GM20000 (cell line): ENCODE measurements around the gene MAPK11.

Experiments
- DNase-seq: peaks from one replicate; pipeline ENCODE4 v3.0.0; 2012; ENCODE audit warnings: low spot score
- TF ChIP-seq, protein P1 (sequence below): IDR thresholded peaks from 2 replicates; pipeline ENCODE4 v1.5.1; 2012; ENCODE audit warnings: mild to moderate bottlenecking, control low read depth; ENCODE audit errors: extremely low read depth, missing control alignments

The MAPK11 gene

DNA sequence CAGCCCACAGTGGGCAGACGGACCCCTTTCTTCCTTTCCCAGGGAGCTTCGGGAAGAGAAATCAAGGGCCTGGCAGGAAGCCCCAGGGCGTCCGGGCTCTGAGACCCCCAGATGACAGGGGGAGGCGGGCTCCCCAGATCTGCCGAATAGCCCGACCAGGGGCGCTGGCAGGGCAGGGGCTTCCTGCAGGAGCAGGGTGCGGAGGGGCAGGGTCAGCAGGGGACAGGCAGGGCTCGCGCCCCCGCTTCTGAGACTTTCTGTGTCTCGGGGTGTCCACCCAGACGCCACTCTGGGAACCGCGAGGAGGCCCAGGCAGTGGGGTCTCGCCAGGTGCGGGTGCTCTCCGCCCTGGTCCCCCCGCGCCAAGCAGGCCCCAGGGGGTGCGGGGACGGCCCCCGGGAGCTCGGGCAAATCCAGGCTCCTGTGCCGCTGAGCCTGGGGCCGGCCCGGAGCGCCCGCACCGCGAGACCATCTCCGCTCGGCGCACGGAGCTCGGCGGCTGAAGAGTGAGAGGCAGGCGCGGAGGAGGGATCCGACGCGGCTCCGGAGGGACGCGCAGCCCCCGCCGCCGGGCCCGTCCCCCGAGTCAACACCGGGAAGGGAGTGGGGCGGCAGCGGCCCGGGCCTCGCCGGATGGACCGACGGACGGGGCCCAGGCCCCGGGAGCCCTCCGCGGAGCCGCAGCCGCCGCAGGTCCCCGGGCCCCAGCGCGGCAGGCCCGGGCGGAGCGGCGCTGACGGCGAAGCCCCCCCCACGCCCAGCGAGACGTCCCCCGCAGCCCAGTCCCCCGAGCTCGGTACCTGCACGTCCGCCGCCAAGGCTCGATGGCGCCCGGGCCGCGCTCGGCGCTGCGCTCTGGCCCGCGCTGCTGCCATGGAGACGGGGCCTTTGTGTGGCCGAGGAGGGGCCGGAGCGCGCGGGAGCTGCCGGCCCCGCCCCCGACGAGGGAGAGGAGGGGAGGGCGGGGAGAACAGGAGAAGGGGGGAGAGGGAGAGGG lies 36.9 kb upstream of the MAPK11 start, which contains the start of gene PLXNB2:
PLXNB2 (minus strand) TSS at position 894 of the 997 bp plus-strand sequence. CDS start 17,062 bp downstream, outside the sequence.
- peak; percentile 95 for DNase-seq

DNA sequence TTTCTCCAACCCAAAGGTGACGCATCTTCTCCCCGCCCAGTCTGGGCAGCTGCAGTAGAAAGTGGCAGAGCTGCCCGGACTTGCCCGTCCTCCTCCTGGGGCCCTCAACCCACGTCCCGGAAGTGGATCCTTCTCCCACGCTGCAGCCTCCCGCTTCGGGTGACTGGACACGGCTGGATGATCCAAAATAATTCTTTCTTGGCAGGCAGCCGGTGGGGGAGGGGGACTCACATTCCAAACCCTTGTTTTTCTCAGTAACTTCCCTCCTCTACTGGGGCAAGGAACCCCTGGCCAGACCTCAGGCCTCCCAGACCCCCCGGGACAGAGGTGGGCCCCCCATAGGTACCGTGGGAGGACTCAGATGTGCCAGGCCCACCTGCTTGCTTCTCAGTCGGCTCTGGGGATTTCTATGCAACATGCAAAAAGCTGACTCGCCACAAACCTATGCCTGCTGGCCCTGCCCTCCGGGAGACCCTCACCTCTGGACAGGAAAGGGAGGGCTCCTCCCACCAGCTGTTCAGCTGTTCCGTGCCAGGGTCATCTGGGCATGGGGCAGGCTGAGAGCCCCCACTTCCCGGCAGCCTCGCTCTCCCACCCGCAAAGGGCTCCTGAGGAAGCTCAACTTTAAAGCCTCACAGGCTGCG lies 35.9 kb upstream of the MAPK11 start:
- DNase-seq: peak; percentile 80
- TF ChIP-seq, protein P1, sequence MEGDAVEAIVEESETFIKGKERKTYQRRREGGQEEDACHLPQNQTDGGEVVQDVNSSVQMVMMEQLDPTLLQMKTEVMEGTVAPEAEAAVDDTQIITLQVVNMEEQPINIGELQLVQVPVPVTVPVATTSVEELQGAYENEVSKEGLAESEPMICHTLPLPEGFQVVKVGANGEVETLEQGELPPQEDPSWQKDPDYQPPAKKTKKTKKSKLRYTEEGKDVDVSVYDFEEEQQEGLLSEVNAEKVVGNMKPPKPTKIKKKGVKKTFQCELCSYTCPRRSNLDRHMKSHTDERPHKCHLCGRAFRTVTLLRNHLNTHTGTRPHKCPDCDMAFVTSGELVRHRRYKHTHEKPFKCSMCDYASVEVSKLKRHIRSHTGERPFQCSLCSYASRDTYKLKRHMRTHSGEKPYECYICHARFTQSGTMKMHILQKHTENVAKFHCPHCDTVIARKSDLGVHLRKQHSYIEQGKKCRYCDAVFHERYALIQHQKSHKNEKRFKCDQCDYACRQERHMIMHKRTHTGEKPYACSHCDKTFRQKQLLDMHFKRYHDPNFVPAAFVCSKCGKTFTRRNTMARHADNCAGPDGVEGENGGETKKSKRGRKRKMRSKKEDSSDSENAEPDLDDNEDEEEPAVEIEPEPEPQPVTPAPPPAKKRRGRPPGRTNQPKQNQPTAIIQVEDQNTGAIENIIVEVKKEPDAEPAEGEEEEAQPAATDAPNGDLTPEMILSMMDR: no peak

More for the DNA sequence above, 36.9 kb upstream of the MAPK11 start, which contains the start of gene PLXNB2:
- TF ChIP-seq, protein P1: no peak

DNA sequence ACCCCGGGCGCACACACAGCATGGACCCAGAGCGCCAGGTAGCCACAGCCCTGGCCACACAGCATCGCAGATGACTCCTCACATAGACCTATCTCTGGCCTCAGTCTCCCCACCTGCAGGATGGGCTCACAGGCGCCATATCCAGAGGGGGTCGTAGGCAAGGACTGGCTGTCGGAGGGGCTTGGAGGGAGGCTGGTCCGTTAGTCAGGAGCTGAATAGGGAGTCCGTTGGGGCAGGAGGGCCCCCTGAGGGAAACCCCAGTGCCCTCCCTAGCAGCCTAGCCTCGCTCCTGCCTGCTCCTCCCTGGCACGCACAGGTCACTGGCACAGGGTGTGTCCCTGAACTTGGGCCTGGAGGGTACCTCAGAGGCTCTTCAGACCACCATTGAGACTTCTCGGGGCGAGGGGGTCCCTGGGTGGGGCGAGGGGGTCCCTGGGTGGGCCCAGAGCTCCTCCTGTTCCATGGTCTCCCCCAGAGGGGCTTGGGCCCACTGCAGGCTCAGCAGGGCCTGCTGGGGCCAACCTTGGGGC lies 35.3 kb upstream of the MAPK11 start:
- TF ChIP-seq, protein P1: no peak
- DNase-seq: no peak

GRCh38 chr22:50304528-50305392 lies 34.6 kb upstream of the MAPK11 start:
- TF ChIP-seq, protein P1: no peak
- no peak for DNase-seq

DNA sequence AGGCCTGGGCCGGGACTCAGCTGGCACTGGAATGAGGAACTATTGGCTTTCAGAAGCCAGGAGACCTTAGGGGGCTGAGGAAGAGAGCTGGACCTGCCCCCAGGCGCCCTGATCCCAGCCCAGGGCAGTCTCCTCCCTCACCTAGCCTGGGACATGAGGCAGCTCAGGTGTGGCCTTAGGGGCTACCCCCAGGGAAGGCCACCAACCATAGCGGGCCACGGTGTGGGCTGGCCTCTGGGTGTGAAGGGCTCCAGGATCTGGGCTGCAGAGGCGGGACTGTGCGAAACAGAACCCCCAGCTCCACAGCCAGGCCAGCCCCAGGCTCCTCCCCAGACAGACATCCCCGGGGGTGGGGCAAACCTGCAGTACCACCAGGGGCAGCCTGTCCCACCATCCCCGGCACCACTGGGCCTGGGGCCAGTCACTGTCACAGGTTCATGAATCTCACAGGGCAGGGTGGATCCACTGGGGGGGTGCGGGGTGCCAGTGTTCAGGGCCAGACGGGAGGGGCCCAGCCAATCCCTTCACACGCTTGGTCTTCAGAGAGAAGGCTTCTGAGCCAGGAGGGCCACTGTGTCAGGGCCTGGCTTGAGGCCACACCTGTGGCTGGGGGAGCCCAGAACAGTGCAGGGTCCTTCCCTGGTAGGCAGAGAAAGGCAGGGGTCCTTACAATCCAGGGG lies 33.8 kb upstream of the MAPK11 start:
- TF ChIP-seq, protein P1: no peak
- peak; percentile 73 for DNase-seq

DNA sequence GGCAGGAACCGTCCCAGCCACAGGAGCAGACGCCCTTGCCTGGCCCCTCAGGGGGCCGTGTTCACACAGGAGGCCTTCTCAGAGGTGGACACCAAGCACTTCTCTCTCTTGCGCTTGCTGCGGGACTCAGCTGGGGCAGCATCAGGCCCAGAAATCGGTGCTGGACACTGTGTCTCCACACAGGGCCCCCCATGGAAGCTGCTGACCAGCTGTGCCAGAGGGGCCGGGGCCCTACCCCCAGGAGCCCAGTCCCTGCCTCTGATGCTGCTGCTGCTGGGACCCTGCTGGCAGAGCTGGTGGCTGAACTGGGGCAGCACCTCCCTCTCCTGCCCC lies 33.3 kb upstream of the MAPK11 start:
- TF ChIP-seq, protein P1: no peak
- no peak for DNase-seq
